GDM1 (cell line): ENCODE data around the gene FAF1.
A peak's percentile ranks its signal among the peaks of the same experiment; 100 is the strongest.

ENCODE experiments used
- DNase-seq: peaks from one replicate; lab custom pipeline; 2025; lab: John Stamatoyannopoulos, UW

FAF1 gene

DNA sequence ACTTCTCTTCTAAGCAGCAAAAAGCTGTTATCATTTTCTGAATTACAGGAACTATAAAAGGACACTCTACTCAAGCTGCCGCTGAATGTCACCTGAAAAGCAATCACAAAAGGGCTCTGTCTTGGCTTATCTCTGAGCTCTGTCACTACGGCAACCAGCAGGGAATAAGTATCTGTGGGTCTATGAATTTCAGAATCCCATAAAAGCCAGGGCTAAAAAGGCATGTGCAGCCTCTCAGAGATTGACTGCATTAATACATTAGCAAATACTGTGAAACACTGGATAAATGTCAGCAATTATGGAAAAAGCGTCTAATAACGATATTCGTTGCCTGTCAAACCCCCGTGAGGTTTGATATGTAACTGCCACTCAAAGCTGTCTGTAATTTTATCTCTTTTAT lies 326.6 kb downstream of the FAF1 start:
- DNase-seq, result no peak

DNA sequence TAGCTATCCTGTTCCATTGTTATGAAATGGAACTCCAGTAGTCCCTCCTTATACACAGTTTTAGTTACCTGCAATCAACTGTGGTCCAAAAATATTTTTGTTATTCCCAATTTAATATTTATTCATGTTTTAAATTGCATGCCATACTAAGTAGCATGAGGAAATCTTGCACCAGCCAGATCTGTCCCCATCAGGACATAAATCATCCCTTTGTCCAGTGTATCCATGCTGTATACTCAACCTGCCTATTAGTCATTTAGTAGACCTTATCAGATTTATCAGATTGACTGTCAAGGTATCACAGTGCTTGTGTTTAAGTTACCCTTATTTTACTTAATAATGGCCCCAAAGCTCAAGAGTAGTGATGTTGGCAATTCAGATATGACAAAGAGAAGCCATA lies 328.9 kb downstream of the FAF1 start:
- DNase-seq, result no peak

DNA sequence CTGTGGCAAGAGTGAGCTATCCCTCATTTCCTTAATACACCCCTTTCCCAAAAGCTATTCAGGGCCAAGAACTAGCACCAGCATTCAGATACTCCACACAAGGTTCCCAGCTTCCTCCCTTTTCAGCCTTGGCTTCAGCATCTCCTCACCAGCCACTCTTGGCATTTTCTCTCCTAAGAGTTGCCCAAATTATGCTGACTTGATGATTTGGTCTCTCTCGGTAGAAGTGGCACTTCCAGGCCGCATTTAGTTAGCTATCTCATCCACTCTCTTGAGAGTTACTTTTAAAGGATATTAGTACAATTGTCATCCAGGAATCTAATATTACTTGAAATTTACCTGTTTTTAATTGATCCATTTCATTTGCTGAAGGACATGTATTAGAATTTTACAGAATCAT lies 337.8 kb downstream of the FAF1 start:
- DNase-seq, result no peak

DNA sequence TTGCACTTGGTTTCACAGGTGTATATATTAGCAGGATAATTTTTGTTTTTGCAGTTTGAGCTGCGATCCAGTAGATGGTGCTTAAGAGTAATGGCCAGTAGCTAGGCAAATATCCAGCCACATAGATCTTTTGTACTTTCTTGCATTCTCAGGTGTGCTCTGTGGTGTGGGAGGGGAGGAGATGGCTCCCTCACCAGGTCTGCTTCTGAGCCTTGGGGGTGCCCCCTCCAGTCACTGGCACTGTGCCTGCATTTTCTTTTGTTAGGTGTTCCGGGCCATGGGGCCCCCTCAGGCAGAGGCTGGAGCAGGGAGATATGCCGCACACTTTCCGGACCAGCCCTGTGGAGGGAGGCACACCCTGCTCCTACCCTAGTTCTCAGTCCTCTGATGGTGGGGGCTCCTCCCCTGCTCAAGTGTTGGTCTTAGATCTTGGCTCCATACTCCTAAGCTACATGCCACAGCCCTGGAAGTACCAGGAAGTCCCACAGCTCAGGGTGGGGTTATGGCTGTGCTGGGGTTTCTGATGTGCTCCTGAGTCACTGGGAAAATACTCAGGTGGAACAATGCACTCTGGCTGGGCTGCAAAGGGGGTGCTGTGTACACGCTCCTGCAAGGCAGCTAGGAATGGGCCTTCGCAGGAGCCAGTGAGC lies 339.3 kb downstream of the FAF1 start:
- DNase-seq, result no peak

DNA sequence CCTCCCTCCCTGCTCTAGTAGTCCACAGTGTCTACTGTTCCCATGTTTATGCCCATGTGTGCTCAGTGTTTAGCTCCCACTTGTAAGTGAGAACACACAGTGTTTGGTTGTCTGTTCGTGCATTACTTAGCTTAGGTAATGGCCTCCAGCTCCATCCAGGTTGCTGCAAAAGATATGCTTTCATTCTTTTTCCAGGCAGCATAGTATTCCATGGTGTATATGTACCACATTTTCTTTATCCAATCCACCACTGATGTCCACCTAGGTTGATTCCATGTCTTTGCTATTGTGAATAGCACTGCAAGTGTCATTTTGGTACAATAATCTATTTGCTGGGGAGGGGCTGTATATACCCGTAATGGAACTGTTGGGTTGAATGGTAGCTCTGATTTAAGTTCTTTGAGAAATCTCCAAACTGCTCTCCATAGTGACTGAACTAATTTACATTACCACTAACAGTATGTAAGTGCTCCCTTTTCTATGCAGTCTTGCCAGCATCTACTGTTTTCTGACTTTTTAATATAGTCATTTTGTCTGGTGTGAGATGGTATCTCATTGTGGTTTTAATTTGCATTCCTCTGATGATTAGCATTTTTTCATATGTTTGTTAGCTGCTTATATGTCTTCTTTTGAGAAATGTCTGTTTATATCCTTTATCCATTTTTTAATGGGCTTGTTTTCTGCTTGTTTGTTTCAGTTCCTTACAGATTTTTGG lies 344.9 kb downstream of the FAF1 start:
- no peak for DNase-seq

DNA sequence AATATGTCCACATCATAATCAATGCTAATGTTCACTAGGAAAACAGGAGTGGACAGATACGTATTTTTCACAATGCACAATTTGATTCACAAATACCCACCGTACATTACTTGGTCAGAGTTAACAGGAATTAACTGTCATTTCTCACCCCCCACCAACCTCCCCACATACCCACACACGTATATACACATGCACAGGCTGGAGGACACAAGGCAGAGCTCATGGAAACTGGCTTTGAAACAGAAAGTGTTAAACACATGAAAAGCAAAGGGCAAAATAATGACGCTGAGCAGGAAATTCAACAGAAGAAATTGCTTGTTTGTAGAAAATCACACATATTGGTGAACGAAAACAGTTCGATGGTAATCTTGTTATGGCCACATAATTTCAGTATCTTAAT lies 348.4 kb downstream of the FAF1 start:
- DNase-seq, result no peak

DNA sequence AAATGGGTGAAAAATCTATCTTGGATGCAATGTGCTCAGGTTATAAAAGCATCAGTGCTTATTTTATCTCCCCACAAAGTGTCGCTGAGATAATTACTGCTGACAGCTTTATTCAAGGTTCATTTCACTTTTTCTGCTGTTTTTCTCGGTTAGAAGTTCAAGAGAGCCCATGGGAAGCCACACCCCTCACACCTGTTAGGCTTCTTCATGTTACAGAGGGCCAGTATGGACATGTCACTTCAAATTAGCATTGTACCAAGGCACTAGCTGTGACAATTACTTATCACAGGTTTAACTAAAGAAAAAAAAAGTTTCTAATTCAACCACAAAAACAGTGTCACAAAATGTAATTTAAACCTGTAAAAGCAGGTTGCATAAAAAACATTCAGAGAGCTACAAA lies 349.5 kb downstream of the FAF1 start:
- DNase-seq, result no peak

DNA sequence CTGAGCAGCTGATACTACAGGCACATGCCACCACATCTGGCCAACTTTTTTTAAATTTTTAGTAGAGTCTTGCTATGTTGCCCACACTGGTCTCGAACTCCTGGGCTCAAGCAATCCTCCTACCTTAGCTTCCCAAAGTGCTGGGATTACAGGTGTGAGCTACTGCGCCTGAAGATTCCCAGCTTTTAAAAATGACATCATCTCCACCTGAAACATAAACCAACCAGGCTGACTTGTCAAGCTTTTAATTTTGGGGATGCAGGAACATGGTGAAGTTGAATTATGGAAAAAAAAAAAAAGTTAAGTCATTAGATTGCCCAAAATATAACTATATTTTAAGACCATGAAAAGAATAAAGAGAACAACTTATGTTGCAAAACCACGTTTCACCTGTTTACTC lies 350.6 kb downstream of the FAF1 start:
- DNase-seq, result no peak

DNA sequence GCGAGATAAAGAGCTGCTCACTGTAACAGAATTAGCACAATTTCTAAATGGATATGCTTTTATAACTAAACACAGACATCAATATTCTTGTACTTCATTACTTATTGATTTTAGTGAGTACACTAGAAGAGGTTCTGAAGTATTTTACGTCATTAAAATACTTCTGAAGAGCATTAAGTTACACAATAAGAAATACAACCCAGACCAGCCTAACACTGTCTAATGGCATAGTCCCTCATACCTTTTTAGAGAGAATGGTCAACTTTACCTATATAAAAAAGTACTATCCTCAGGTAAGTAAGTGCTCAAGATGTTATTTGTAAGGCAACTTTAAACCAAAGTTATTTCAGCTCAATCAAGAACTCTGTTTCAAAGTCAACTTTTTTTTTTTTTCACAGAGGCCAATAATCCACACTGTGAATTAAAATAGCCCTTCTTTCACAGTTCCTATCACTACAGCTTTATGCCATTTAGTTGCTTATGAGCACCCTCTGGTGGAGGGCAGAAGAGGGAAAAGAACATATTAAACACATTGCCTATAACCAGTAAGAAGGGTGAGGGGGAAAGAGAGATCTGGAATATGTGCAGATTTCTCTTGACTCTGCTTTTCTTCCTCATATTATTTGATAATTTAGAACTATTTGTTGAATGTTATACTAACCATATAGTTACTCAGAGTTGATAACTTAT lies 354.7 kb downstream of the FAF1 start:
- peak; percentile 46 for DNase-seq

DNA sequence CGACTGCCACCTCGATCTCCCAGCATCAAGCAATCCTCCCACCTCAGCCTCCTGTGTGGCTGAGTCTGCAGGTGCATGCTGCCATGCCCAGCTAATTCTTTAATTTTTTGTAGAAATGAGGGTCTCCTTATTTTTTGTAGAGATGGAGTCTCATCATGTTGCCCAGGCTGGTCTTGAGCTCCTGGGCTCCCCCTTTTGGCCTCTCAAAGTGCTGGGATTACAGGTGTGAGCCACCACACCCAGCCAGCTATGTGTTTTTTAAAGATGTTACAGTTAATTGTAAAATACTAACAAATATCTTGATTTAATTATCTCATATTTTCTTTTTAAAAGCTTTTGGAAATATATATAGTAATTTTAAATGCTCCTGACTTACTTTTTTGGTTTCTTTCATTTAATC lies 355.5 kb downstream of the FAF1 start:
- DNase-seq, result no peak

DNA sequence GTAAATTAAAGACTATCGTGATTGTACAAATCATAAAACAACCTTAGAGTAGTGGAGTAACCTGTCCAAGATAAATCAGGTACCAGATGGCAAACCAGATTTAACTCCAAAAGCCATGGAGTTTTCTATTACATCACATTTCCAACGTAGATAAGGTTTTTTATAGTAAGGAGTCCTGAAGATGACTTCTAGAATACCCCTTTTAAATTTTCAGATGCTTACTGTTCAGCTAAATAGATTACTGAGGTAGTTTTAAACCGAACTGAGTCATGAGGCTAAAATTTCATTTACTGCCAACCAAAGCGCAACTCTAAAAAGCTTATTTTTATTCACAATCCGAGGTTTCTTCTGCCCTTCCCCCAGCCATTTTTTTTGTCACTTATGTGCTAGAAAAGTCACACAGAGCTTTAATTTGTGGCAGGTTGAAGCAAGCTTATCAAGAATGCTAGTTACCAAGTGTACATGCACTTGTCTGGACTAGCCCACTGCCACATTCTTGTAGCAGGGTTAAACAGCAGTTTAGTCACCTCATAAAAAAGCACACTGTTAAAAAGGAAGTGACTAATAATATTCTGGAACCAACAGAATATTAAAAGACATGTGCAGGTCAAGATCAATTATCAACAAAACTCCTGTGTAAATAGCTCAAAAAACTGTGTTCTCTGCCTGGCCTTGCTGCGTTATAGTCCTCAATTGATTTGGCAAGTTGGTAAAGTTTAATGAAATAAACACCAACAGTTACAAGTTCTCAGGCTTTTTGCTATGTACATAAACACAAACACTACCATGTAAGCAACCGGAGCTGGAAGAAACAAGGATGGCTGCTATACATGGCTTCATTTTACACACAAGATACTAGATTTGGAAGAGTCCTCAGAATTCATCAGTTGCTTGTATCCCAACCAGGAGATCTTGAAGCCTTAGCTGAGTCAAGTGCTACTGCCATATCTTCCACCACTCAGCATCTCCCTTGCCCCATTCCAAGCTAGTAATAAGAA lies 356.5 kb downstream of the FAF1 start:
- no peak for DNase-seq

DNA sequence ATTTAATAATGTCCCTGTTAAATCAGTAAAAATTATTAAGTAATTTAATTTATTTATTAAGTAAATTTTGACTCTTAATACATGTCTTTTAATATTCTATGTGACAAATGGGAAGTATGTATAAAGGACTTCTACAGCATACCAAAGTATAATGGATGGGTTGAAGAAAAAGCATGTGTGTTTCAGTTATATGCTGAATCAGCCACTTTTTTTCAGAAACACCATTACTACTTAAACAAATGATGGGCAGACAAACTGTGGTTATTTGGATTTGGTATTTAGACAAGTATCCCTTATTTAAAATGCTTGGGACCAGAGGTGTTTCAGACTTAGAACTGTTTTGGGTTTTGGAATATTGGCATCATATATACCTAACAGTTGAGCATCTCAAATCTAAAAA lies 360.5 kb downstream of the FAF1 start:
- DNase-seq, result no peak

DNA sequence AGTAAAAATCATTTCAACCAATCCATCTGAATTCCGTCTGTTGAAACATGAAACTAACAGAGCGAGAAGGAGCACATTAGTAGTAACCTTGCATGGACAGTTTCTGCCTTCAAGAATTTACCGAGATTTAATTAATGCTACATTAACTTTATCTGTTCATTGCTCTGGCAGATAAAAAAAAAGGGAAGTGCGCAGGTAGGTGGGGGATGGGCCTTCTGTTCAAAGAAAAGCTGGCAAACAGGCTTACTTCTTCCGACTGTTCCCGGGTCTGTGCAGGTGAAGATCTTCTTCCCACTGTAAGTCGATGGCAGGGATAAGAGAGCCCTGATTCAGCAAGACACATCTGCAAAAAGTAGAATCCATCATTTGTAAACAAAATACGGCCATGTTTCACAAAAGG lies 364.2 kb downstream of the FAF1 start:
- DNase-seq, result no peak

DNA sequence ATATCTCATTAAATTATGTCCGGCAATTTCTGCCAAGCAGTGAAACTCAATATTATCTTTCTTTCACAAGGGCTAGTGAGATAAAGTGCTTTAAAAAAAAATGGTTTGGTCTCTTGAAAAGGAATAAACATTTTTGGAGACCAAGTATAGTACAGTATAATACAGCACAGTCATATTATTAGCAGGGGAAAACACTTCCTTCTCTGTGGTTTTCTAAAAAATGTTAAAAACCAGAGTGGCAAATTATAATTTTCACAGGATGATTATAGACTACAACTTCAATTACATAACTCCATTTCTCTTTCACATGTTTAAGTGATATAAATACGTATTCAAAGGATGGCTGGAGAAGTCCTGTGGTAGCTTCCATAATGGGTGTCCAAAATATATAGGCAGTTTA lies 366.6 kb downstream of the FAF1 start:
- DNase-seq, result no peak

DNA sequence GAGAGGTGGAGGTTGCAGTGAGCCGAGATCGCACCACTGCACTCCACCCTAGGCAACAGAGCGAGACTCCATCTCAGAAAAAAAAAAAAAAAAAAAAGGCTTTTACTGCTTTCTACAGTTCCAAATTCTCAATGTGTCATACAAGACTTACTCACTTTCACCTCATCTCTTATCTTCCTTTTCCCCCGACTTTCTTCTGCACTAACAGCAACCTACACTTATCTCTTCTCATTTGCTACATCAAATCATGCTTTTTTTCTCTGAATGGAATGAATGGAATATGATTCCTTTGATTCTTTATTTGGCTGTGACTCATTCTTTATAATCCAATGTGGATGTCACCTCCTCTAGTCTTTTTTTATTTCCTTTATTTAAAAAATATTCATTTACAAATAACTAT lies 368.5 kb downstream of the FAF1 start:
- no peak for DNase-seq

DNA sequence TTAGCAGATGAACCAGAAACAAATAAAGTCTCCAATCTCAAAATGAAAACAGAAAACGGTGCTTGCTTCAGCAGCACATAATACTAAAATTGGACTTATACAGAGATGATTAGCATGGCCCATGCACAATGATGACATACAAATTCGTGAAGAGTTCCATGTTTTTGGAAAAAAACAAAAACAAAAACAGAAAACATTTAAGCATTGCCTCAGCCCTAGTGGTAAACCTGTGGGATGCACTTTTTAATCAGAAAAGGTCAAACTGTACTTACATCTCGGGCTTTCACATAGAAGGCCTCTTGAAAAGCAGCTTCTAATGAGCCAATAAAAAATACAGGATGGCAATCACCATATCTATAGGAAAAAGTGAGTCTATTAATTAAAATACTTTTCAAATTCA lies 377.7 kb downstream of the FAF1 start:
- no peak for DNase-seq

DNA sequence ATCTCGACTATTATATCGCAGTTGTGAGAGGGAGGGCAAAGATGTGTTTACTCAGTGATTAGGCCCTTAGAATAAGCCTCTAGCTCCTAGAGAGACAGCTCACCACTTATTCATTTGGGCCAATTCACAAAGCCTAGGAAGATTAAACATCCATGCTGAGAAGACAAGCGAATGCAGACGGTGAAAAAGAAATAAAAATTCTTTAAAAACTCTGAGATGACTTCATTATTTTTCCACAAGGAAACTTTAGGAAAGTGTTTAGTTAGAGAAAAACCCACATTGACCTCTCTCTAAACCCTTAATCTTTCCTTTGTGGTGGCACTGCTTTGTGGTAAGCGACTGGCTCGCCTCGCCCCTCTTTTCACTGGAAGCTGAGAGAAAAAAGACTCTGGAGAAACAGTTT lies 390.0 kb downstream of the FAF1 start:
- DNase-seq, result no peak

DNA sequence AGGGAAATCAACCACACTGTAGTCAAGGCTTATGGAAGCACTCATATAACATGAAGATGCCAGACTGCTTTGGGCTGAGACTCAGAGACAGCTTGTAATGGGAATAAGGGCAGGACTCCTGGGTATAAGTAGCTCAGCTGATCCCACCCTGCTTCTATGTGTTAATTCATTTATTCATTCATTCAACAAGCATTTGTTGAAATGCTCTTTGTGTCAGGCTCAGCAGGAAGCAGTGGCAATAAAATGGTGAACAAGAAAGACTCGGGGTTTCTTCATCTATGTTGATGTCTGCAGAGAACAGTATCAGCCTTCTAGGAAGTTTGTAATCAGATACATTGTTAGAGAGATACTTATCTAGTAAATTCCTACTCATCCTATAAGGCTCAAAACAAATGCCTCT lies 391.3 kb downstream of the FAF1 start:
- DNase-seq, result no peak

DNA sequence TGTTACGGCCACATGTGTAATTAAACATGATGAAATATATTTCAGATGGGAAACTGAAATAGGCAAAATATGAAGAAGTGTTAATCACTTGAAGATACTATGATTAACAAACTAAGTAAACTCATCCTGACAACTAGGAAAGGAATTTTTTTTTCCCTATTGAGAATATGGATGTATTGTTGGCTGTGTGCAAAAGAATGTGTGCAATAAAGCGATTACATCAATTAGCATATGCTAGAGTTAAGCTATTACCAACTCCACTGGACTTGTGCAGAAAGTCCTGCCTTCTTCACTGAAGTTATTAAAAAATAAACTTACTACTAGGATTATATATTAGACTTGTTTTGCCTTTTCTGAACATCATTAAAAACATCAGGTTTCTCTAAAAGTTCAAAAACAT lies 393.7 kb downstream of the FAF1 start:
- DNase-seq, result no peak

DNA sequence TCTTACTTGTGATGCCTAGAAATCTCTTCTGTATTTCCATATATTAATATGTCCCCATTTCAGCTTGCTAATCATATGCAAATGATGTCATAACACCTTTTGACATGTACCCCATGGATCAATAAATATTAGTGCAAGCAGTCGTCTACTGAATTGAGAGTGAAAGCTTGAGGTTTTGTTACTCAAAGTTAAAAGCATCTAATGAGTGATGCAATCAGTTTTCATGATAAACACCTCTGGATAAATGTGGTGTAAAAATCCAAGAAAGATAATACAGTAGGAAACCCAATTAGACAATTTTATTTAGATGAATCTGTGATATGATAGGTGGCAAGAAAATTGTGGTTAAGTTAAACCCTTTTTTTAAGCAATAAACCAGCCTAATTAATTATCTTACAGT lies 395.6 kb downstream of the FAF1 start:
- DNase-seq, result no peak

DNA sequence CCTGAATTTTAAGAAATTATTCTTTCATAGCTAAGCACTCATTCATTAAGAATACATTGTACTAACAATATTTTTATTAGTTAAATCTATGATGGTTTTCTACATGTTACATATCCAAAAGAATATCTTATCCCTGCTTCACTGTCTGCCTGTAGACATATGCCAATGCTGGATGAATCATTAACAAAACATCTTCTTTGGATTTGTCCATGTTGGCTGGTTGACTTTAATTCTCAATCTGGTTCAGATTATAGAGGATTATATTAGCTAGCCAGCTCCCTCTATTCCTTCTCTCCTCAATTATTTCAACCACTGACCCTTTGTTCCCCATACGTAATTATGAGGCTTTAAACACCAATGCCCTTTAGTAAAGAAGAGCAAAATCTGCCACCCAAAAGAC lies 398.0 kb downstream of the FAF1 start:
- DNase-seq, result no peak

DNA sequence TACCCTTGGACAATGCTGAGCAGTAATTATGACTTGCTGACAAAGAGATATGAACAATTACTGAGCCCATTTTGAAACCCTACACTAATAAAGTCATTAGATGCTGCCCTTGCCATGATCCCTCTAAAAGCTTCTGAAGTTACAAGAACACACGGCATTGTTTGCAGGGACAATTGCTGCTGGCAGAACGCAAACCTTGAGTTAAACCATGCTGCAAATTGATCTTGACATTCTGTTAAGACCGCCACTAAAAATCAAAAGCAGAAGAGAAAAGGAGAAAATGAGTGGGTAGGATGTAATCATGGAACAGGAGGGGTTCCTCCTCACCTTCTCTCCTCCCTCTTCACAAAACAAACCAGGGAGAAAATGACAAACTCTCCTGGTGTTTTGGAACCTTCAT lies 400.6 kb downstream of the FAF1 start:
- DNase-seq, result no peak
